WI38 (cell line): Measurements from ENCODE around the gene ADAMTS3.

Experiments
- H3K4me3 ChIP-seq: 2 replicates; pipeline ENCODE4 v1.5.1; 2011; ENCODE audit warnings: low read depth, mild to moderate bottlenecking, control low read depth, low read length
- CTCF ChIP-seq: IDR thresholded peaks from 2 replicates; pipeline ENCODE4 v1.5.1; 2012; ENCODE audit warnings: low read depth, mild to moderate bottlenecking, control low read depth, low read length

ADAMTS3 gene

GRCh38 chr4:72377491-72378194, 191.4 kb downstream of the ADAMTS3 start:
- H3K4me3 ChIP-seq, result no peak overlapping the region
- no peak for TF ChIP-seq CTCF

- no peak for TF ChIP-seq CTCF
- H3K4me3 ChIP-seq, result no peak overlapping the region
Measured at GRCh38 chr4:72376901-72377300, 192.1 kb downstream of the ADAMTS3 start.

- H3K4me3 ChIP-seq, result no peak overlapping the region
- no peak for TF ChIP-seq CTCF
Measured at GRCh38 chr4:72375073-72375736, 193.8 kb downstream of the ADAMTS3 start.

GRCh38 chr4:72374159-72374558, 194.9 kb downstream of the ADAMTS3 start:
- H3K4me3 ChIP-seq, result no peak overlapping the region
- no peak for TF ChIP-seq CTCF

GRCh38 chr4:72366601-72367000, 202.4 kb downstream of the ADAMTS3 start:
- H3K4me3 ChIP-seq, result no peak overlapping the region
- TF ChIP-seq CTCF, result no peak

- no peak overlapping the region for H3K4me3 ChIP-seq
- TF ChIP-seq CTCF, result no peak
Measured at GRCh38 chr4:72365981-72366380, 203.0 kb downstream of the ADAMTS3 start.

GRCh38 chr4:72365016-72365415, 204.0 kb downstream of the ADAMTS3 start:
- H3K4me3 ChIP-seq, result no peak overlapping the region
- no peak for TF ChIP-seq CTCF
